ENCODE measurements around the gene MECP2.

Gene MECP2

GRCh38 chrX:154048398-154048797 lies 49.1 kb downstream of the MECP2 start:
- Histone ChIP-seq H3K27me3 (ENCODE audit: insufficient read depth, poor library complexity, severe bottlenecking) (no peaks in the 10 kb centered on the region), H3K4me3 (replicated peaks; ENCODE audit: insufficient read depth, low read length) (no peak overlapping the region)

GRCh38 chrX:154046940-154047610 lies 50.4 kb downstream of the MECP2 start:
- Histone ChIP-seq H3K27me3 (ENCODE audit: insufficient read depth, poor library complexity, severe bottlenecking) (no peaks in the 10 kb centered on the region), H3K4me3 (replicated peaks; ENCODE audit: insufficient read depth, low read length) (no peak overlapping the region), H3K27ac (replicated peaks) (no peak overlapping the region)
- TF ChIP-seq CTCF (IDR thresholded peaks at IDR 0.05; ENCODE audit: insufficient read depth, low read length) (no peak), POLR2AphosphoS5 (IDR thresholded peaks at IDR 0.05; ENCODE audit: low read depth) (no peak), REST (IDR thresholded peaks at IDR 0.05; ENCODE audit: insufficient replicate concordance, low read depth) (no peak), SPI1 (IDR thresholded peaks at IDR 0.05; ENCODE audit: borderline replicate concordance, low read depth) (no peak), GABPA (IDR thresholded peaks at IDR 0.05; ENCODE audit: low read depth) (no peak)
- DNase-seq (ENCODE audit: low read depth in 1 of 2, low spot score in 1 of 2) = no peak

More at GRCh38 chrX:154048398-154048797, 49.1 kb downstream of the MECP2 start:
- no peak for TF ChIP-seq SPI1 (IDR thresholded peaks at IDR 0.05; ENCODE audit: borderline replicate concordance, low read depth)
- TF ChIP-seq CTCF (IDR thresholded peaks at IDR 0.05; ENCODE audit: insufficient read depth, low read length) = no peak
- TF ChIP-seq GABPA (IDR thresholded peaks at IDR 0.05; ENCODE audit: low read depth) = no peak
- TF ChIP-seq REST (IDR thresholded peaks at IDR 0.05; ENCODE audit: insufficient replicate concordance, low read depth) = no peak
- no peak for TF ChIP-seq POLR2AphosphoS5 (IDR thresholded peaks at IDR 0.05; ENCODE audit: low read depth)
- H3K27ac ChIP-seq (replicated peaks) = no peak overlapping the region
- DNase-seq (ENCODE audit: low read depth in 1 of 2, low spot score in 1 of 2) = no peak

GRCh38 chrX:154046031-154046781 lies 51.3 kb downstream of the MECP2 start:
- Histone ChIP-seq H3K27ac (replicated peaks) (no peak overlapping the region), H3K27me3 (ENCODE audit: insufficient read depth, poor library complexity, severe bottlenecking) (no peaks in the 10 kb centered on the region), H3K4me3 (replicated peaks; ENCODE audit: insufficient read depth, low read length) (no peak overlapping the region)
- DNase-seq (ENCODE audit: low read depth in 1 of 2, low spot score in 1 of 2) = no peak
- TF ChIP-seq POLR2AphosphoS5 (IDR thresholded peaks at IDR 0.05; ENCODE audit: low read depth) (no peak), CTCF (IDR thresholded peaks at IDR 0.05; ENCODE audit: insufficient read depth, low read length) (no peak), GABPA (IDR thresholded peaks at IDR 0.05; ENCODE audit: low read depth) (no peak), SPI1 (IDR thresholded peaks at IDR 0.05; ENCODE audit: borderline replicate concordance, low read depth) (no peak), REST (IDR thresholded peaks at IDR 0.05; ENCODE audit: insufficient replicate concordance, low read depth) (no peak)
